Chondrocyte (in vitro differentiated cells): ENCODE data around the gene DUSP8. TPM values are rescaled to one million over a fixed set of nuclear protein-coding genes. Genes with fewer than 3 reads are reported as not detected.

Experiments used
- DNase-seq: peaks from one replicate; pipeline ENCODE4 v3.0.0; 2021; ENCODE audit warnings: mixed read lengths, low spot score
- H3K27ac Mint-ChIP-seq: one replicate; pipeline ENCODE4 v1.8.0; 2021; ENCODE audit warnings: mild to moderate bottlenecking, moderate library complexity, mixed read lengths; ENCODE audit not compliant: unreplicated experiment
- H3K27me3 Mint-ChIP-seq: 2 replicates; pipeline ENCODE4 v1.8.0; 2021; ENCODE audit warnings: low read depth, mixed read lengths
- H3K36me3 Mint-ChIP-seq: 2 replicates; pipeline ENCODE4 v1.8.0; 2021; ENCODE audit warnings: low read depth, mixed read lengths
- H3K4me1 Mint-ChIP-seq: 2 replicates; pipeline ENCODE4 v1.8.0; 2021; ENCODE audit warnings: low read depth, mild to moderate bottlenecking, mixed read lengths
- H3K4me3 Mint-ChIP-seq: one replicate; pipeline ENCODE4 v1.8.0; 2021; ENCODE audit warnings: mild to moderate bottlenecking, moderate library complexity, mixed read lengths; ENCODE audit not compliant: unreplicated experiment
- H3K9me3 Mint-ChIP-seq: 2 replicates; pipeline ENCODE4 v1.8.0; 2021; ENCODE audit warnings: low read depth, mixed read lengths
- CTCF ChIP-seq: fragments of 200-600 bp; sonication (generic); IDR thresholded peaks from 2 replicates; pipeline ENCODE4 v1.5.0; 2021; ENCODE audit warnings: antibody characterized with exemption, mild to moderate bottlenecking, moderate library complexity
- total RNA-seq: library from RNA; stranded (reverse); gene quantifications from 3 replicates; pipeline ENCODE4 v1.2.1, GENCODE V29; 2021

The DUSP8 gene
- total RNA-seq, 1 donor from 2014 or later = 12.1 TPM

- H3K4me3 Mint-ChIP-seq = no peak overlapping the region
- DNase-seq = no peak
- H3K27ac Mint-ChIP-seq = no peak overlapping the region
- H3K9me3 Mint-ChIP-seq = no peaks in the 10 kb centered on the region
- no peaks in the 10 kb centered on the region for H3K36me3 Mint-ChIP-seq
- H3K27me3 Mint-ChIP-seq = peaks cover 4% of the 10 kb centered on the region
- no peak for TF ChIP-seq CTCF
- H3K4me1 Mint-ChIP-seq = peaks cover 4% of the 10 kb centered on the region
Measured at GRCh38 chr11:1546077-1546535, 26.0 kb downstream of the DUSP8 start.

- H3K27ac Mint-ChIP-seq = no peak overlapping the region
- TF ChIP-seq CTCF = no peak
- H3K27me3 Mint-ChIP-seq = peaks cover 5% of the 10 kb centered on the region
- H3K9me3 Mint-ChIP-seq = no peaks in the 10 kb centered on the region
- H3K36me3 Mint-ChIP-seq = no peaks in the 10 kb centered on the region
- H3K4me1 Mint-ChIP-seq = peaks cover 4% of the 10 kb centered on the region
- no peak overlapping the region for H3K4me3 Mint-ChIP-seq
- no peak for DNase-seq
Measured at GRCh38 chr11:1545432-1545831, 26.6 kb downstream of the DUSP8 start.

- Mint-ChIP-seq H3K27ac (no peak overlapping the region), H3K27me3 (peaks cover 14% of the 10 kb centered on the region), H3K4me3 (no peak overlapping the region), H3K9me3 (no peaks in the 10 kb centered on the region), H3K4me1 (peaks cover 4% of the 10 kb centered on the region), H3K36me3 (no peaks in the 10 kb centered on the region)
- no peak for TF ChIP-seq CTCF
- no peak for DNase-seq
Measured at GRCh38 chr11:1544536-1544935, 27.5 kb downstream of the DUSP8 start.

- H3K27me3 Mint-ChIP-seq = peaks cover 16% of the 10 kb centered on the region
- H3K9me3 Mint-ChIP-seq = no peaks in the 10 kb centered on the region
- H3K4me3 Mint-ChIP-seq = no peak overlapping the region
- DNase-seq = no peak
- no peaks in the 10 kb centered on the region for H3K36me3 Mint-ChIP-seq
- TF ChIP-seq CTCF = no peak
- peaks cover 4% of the 10 kb centered on the region for H3K4me1 Mint-ChIP-seq
- H3K27ac Mint-ChIP-seq = no peak overlapping the region
Measured at GRCh38 chr11:1543606-1544263, 28.3 kb downstream of the DUSP8 start.

- Mint-ChIP-seq H3K27me3 (peaks cover 27% of the 10 kb centered on the region), H3K4me3 (no peak overlapping the region), H3K36me3 (no peaks in the 10 kb centered on the region), H3K27ac (no peak overlapping the region), H3K4me1 (no peaks in the 10 kb centered on the region), H3K9me3 (peaks cover 3% of the 10 kb centered on the region)
- DNase-seq = no peak
- no peak for TF ChIP-seq CTCF
Measured at GRCh38 chr11:1542267-1542666, 29.8 kb downstream of the DUSP8 start.
